ENCODE results near the gene TMEFF2.

- TF ChIP-seq, protein P1, sequence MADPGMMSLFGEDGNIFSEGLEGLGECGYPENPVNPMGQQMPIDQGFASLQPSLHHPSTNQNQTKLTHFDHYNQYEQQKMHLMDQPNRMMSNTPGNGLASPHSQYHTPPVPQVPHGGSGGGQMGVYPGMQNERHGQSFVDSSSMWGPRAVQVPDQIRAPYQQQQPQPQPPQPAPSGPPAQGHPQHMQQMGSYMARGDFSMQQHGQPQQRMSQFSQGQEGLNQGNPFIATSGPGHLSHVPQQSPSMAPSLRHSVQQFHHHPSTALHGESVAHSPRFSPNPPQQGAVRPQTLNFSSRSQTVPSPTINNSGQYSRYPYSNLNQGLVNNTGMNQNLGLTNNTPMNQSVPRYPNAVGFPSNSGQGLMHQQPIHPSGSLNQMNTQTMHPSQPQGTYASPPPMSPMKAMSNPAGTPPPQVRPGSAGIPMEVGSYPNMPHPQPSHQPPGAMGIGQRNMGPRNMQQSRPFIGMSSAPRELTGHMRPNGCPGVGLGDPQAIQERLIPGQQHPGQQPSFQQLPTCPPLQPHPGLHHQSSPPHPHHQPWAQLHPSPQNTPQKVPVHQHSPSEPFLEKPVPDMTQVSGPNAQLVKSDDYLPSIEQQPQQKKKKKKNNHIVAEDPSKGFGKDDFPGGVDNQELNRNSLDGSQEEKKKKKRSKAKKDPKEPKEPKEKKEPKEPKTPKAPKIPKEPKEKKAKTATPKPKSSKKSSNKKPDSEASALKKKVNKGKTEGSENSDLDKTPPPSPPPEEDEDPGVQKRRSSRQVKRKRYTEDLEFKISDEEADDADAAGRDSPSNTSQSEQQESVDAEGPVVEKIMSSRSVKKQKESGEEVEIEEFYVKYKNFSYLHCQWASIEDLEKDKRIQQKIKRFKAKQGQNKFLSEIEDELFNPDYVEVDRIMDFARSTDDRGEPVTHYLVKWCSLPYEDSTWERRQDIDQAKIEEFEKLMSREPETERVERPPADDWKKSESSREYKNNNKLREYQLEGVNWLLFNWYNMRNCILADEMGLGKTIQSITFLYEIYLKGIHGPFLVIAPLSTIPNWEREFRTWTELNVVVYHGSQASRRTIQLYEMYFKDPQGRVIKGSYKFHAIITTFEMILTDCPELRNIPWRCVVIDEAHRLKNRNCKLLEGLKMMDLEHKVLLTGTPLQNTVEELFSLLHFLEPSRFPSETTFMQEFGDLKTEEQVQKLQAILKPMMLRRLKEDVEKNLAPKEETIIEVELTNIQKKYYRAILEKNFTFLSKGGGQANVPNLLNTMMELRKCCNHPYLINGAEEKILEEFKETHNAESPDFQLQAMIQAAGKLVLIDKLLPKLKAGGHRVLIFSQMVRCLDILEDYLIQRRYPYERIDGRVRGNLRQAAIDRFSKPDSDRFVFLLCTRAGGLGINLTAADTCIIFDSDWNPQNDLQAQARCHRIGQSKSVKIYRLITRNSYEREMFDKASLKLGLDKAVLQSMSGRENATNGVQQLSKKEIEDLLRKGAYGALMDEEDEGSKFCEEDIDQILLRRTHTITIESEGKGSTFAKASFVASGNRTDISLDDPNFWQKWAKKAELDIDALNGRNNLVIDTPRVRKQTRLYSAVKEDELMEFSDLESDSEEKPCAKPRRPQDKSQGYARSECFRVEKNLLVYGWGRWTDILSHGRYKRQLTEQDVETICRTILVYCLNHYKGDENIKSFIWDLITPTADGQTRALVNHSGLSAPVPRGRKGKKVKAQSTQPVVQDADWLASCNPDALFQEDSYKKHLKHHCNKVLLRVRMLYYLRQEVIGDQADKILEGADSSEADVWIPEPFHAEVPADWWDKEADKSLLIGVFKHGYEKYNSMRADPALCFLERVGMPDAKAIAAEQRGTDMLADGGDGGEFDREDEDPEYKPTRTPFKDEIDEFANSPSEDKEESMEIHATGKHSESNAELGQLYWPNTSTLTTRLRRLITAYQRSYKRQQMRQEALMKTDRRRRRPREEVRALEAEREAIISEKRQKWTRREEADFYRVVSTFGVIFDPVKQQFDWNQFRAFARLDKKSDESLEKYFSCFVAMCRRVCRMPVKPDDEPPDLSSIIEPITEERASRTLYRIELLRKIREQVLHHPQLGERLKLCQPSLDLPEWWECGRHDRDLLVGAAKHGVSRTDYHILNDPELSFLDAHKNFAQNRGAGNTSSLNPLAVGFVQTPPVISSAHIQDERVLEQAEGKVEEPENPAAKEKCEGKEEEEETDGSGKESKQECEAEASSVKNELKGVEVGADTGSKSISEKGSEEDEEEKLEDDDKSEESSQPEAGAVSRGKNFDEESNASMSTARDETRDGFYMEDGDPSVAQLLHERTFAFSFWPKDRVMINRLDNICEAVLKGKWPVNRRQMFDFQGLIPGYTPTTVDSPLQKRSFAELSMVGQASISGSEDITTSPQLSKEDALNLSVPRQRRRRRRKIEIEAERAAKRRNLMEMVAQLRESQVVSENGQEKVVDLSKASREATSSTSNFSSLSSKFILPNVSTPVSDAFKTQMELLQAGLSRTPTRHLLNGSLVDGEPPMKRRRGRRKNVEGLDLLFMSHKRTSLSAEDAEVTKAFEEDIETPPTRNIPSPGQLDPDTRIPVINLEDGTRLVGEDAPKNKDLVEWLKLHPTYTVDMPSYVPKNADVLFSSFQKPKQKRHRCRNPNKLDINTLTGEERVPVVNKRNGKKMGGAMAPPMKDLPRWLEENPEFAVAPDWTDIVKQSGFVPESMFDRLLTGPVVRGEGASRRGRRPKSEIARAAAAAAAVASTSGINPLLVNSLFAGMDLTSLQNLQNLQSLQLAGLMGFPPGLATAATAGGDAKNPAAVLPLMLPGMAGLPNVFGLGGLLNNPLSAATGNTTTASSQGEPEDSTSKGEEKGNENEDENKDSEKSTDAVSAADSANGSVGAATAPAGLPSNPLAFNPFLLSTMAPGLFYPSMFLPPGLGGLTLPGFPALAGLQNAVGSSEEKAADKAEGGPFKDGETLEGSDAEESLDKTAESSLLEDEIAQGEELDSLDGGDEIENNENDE (IDR thresholded peaks at IDR 0.05; ENCODE audit: insufficient replicate concordance, low read length): no peak
- TF ChIP-seq, protein P2, sequence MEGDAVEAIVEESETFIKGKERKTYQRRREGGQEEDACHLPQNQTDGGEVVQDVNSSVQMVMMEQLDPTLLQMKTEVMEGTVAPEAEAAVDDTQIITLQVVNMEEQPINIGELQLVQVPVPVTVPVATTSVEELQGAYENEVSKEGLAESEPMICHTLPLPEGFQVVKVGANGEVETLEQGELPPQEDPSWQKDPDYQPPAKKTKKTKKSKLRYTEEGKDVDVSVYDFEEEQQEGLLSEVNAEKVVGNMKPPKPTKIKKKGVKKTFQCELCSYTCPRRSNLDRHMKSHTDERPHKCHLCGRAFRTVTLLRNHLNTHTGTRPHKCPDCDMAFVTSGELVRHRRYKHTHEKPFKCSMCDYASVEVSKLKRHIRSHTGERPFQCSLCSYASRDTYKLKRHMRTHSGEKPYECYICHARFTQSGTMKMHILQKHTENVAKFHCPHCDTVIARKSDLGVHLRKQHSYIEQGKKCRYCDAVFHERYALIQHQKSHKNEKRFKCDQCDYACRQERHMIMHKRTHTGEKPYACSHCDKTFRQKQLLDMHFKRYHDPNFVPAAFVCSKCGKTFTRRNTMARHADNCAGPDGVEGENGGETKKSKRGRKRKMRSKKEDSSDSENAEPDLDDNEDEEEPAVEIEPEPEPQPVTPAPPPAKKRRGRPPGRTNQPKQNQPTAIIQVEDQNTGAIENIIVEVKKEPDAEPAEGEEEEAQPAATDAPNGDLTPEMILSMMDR (IDR thresholded peaks at IDR 0.05; ENCODE audit: control extremely low read depth in 1 of 3, insufficient read depth in 1 of 3, low read depth in 1 of 3, low read length in 3 of 3): no peak
- no peak for TF ChIP-seq SIN3A (conservative IDR thresholded peaks at IDR 0.05 in 1 of 2, IDR thresholded peaks at IDR 0.05 in 1 of 2; ENCODE audit: low read depth in 1 of 2, low read length in 2 of 2)
- no peak for TF ChIP-seq EP300 (IDR thresholded peaks at IDR 0.05; ENCODE audit: borderline replicate concordance in 1 of 2, low read depth in 2 of 2, low read length in 2 of 2)
- TF ChIP-seq EZH2 (IDR thresholded peaks at IDR 0.05; ENCODE audit: low read depth, low read length, severe bottlenecking): no peak
Measured at GRCh38 chr2:191927319-191927867, 267.3 kb downstream of the TMEFF2 start.

Data from H1 (cell line).